ENCODE measurements around the gene ISCA1. TPM values are rescaled to one million over a fixed set of nuclear protein-coding genes. Genes with fewer than 3 reads are reported as not detected.

ISCA1 gene
- total RNA-seq (2022; extraction: Qiagen RNA extraction) = 41.7 to 50.7 TPM (median 43.8 TPM) in 5 replicates

GRCh38 chr9:86282077-86282978, at the start of gene ISCA1:
Gene ISCA1 (minus strand): TSS chr9:86282538. CDS start chr9:86282458, 80 bp downstream.

GRCh38 chr9:86259557-86259956, 22.8 kb downstream of the ISCA1 start, which contains the start of gene C9orf153:
Gene C9orf153 (minus strand): TSS chr9:86259657. CDS start chr9:86229603, 30,054 bp downstream.

Other genes with a start within 250 kb of the ISCA1 start
- 106 to 123 TPM (median 114 TPM) in 5 replicates for gene GOLM1, start 183.0 kb downstream of the ISCA1 start, total RNA-seq (2022; extraction: Qiagen RNA extraction)
- 0.09 to 0.46 TPM (median 0.18 TPM) in 5 replicates for gene C9orf153, start 22.9 kb downstream of the ISCA1 start, total RNA-seq (2022; extraction: Qiagen RNA extraction)
- 7.3 to 11.6 TPM (median 10.1 TPM) in 5 replicates for gene TUT7, start 71.9 kb upstream of the ISCA1 start, total RNA-seq (2022; extraction: Qiagen RNA extraction)

All from A549 treated with CORT108297 at 1 μM for 4 hours (cell line).